Erythroblast (primary cell): ENCODE results near the gene BPIFB2.

Experiments
- GATA1 ChIP-seq: IDR thresholded peaks from 2 replicates; pipeline ENCODE4 v1.6.1; 2011; ENCODE audit warnings: low read depth, mild to moderate bottlenecking, control low read depth, low read length, moderate library complexity
- POLR2A ChIP-seq: IDR thresholded peaks from 2 replicates; pipeline ENCODE4 v1.6.1; 2011; ENCODE audit warnings: mild to moderate bottlenecking, low read length

GRCh38 chr20:33009214-33010132 is 2.0 kb downstream of the BPIFB2 start:
- TF ChIP-seq POLR2A (no peak), GATA1 (no peak)
